H9 (cell line): ENCODE results near the gene SLC22A17. TPM values are rescaled to one million over a fixed set of nuclear protein-coding genes. Genes with fewer than 3 reads are reported as not detected.

Experiments
- DNase-seq: peaks from one replicate; pipeline ENCODE4 v3.0.0-alpha.2; 2017
- H2AFZ ChIP-seq: one replicate; pipeline ENCODE4 v1.6.1; 2013; ENCODE audit warnings: mild to moderate bottlenecking, low read length, control low read depth, moderate library complexity
- H2AK5ac ChIP-seq: 2 replicates; pipeline ENCODE4 v1.6.1; 2013; ENCODE audit warnings: low read length, control low read depth, mixed read lengths; ENCODE audit not compliant: insufficient read length
- H2BK120ac ChIP-seq: one replicate; pipeline ENCODE4 v1.6.1; 2013; ENCODE audit warnings: low read depth, mild to moderate bottlenecking, low read length, control low read depth, inconsistent platforms; ENCODE audit not compliant: poor library complexity, severe bottlenecking
- H2BK12ac ChIP-seq: 2 replicates; pipeline ENCODE4 v1.6.1; 2013; ENCODE audit warnings: low read length, control low read depth, mixed read lengths, low read depth; ENCODE audit not compliant: insufficient read length
- H2BK15ac ChIP-seq: 2 replicates; pipeline ENCODE4 v1.6.1; 2013; ENCODE audit warnings: low read depth, low read length, control low read depth
- H2BK20ac ChIP-seq: one replicate; pipeline ENCODE4 v1.6.1; 2013; ENCODE audit warnings: low read depth, mild to moderate bottlenecking, low read length, control low read depth, inconsistent platforms; ENCODE audit not compliant: poor library complexity, severe bottlenecking
- H2BK5ac ChIP-seq: 2 replicates; pipeline ENCODE4 v1.6.1; 2013; ENCODE audit warnings: low read length, control low read depth, mixed read lengths; ENCODE audit not compliant: insufficient read length
- H3K14ac ChIP-seq: 2 replicates; pipeline ENCODE4 v1.6.1; 2013; ENCODE audit warnings: low read length, control low read depth; ENCODE audit not compliant: insufficient read depth
- H3K18ac ChIP-seq: 2 replicates; pipeline ENCODE4 v1.6.1; 2013; ENCODE audit warnings: low read depth, mild to moderate bottlenecking, mixed read lengths, low read length, control low read depth; ENCODE audit not compliant: insufficient read length
- H3K23ac ChIP-seq: 2 replicates; pipeline ENCODE4 v1.6.1; 2013; ENCODE audit warnings: low read length, control low read depth, mixed read lengths, low read depth; ENCODE audit not compliant: insufficient read length
- H3K23me2 ChIP-seq: 2 replicates; pipeline ENCODE4 v1.6.1; 2013; ENCODE audit warnings: low read depth, mild to moderate bottlenecking, mixed read lengths, low read length, control low read depth; ENCODE audit not compliant: insufficient read length, poor library complexity, severe bottlenecking
- H3K27ac ChIP-seq: 2 replicates; pipeline ENCODE4 v1.5.1; 2013; ENCODE audit warnings: low read length, control low read depth, mixed read lengths, low read depth; ENCODE audit not compliant: insufficient read length
- H3K27me3 ChIP-seq: 2 replicates; pipeline ENCODE4 v1.6.1; 2013; ENCODE audit warnings: low read length, control low read depth, inconsistent platforms; ENCODE audit not compliant: insufficient read depth
- H3K4ac ChIP-seq: 2 replicates; pipeline ENCODE4 v1.6.1; 2013; ENCODE audit warnings: low read depth, mild to moderate bottlenecking, control low read depth, inconsistent platforms, low read length, moderate library complexity
- H3K4me1 ChIP-seq: 2 replicates; pipeline ENCODE4 v1.6.1; 2013; ENCODE audit warnings: low read length, control low read depth, inconsistent platforms; ENCODE audit not compliant: insufficient read depth
- H3K4me2 ChIP-seq: 2 replicates; pipeline ENCODE4 v1.6.1; 2013; ENCODE audit warnings: low read length, control low read depth, mixed read lengths; ENCODE audit not compliant: insufficient read length, insufficient read depth
- H3K56ac ChIP-seq: 2 replicates; pipeline ENCODE4 v1.6.1; 2013; ENCODE audit warnings: low read depth, mild to moderate bottlenecking, mixed read lengths, low read length, control low read depth; ENCODE audit not compliant: insufficient read length
- H3K79me1 ChIP-seq: 2 replicates; pipeline ENCODE4 v1.6.1; 2013; ENCODE audit warnings: low read depth, mild to moderate bottlenecking, moderate library complexity, low read length, control low read depth, inconsistent platforms; ENCODE audit not compliant: insufficient read depth, poor library complexity, severe bottlenecking
- H3K79me2 ChIP-seq: 2 replicates; pipeline ENCODE4 v1.6.1; 2013; ENCODE audit warnings: low read length, control low read depth, inconsistent platforms; ENCODE audit not compliant: insufficient read depth
- H3K9ac ChIP-seq: 2 replicates; pipeline ENCODE4 v1.6.1; 2013; ENCODE audit warnings: low read length, control low read depth, mixed read lengths; ENCODE audit not compliant: insufficient read length; ENCODE audit errors: extremely low read depth
- H3K9me3 ChIP-seq: one replicate; pipeline ENCODE4 v1.6.1; 2013; ENCODE audit warnings: low read depth, low read length, inconsistent platforms; ENCODE audit not compliant: control insufficient read depth
- H3T11ph ChIP-seq: one replicate; pipeline ENCODE4 v1.6.1; 2013; ENCODE audit warnings: mild to moderate bottlenecking, low read length, control low read depth, inconsistent platforms
- H4K20me1 ChIP-seq: one replicate; pipeline ENCODE4 v1.6.1; 2013; ENCODE audit not compliant: control insufficient read depth, insufficient read length, insufficient read depth
- H4K5ac ChIP-seq: 2 replicates; pipeline ENCODE4 v1.6.1; 2013; ENCODE audit warnings: low read depth, mild to moderate bottlenecking, mixed read lengths, low read length, control low read depth; ENCODE audit not compliant: insufficient read length
- H4K8ac ChIP-seq: replicated peaks from 2 replicates; pipeline ENCODE4 v1.6.1; 2013; ENCODE audit warnings: low read length, control low read depth, mixed read lengths, low read depth; ENCODE audit not compliant: insufficient read length
- H4K91ac ChIP-seq: 2 replicates; pipeline ENCODE4 v1.6.1; 2013; ENCODE audit warnings: low read depth, mild to moderate bottlenecking, moderate library complexity, mixed read lengths, low read length, control low read depth; ENCODE audit not compliant: insufficient read length
- H3K27ac Mint-ChIP-seq, 3 experiments: 2 replicates in 2 of 3; 3 replicates in 1 of 3; pipeline ENCODE4 v1.8.0; 2020 to 2021; ENCODE audit warnings: mixed read lengths in 3 of 3, mild to moderate bottlenecking in 1 of 3, moderate library complexity in 1 of 3
- H3K27me3 Mint-ChIP-seq: 2 replicates; pipeline ENCODE4 v1.8.0; 2021; ENCODE audit warnings: low read depth, mild to moderate bottlenecking, moderate library complexity, mixed read lengths
- H3K36me3 Mint-ChIP-seq, 3 experiments: 2 replicates in 2 of 3; 3 replicates in 1 of 3; pipeline ENCODE4 v1.8.0; 2020 to 2021; ENCODE audit warnings: low read depth in 3 of 3, mixed read lengths in 3 of 3; ENCODE audit not compliant: insufficient read depth in 1 of 3
- H3K4me1 Mint-ChIP-seq, 2 experiments: 2 replicates each; pipeline ENCODE4 v1.8.0; 2020; ENCODE audit warnings: mixed read lengths in 2 of 2
- H3K4me3 Mint-ChIP-seq, 2 experiments: 2 replicates in 1 of 2; 3 replicates in 1 of 2; pipeline ENCODE4 v1.8.0; 2020 to 2021; ENCODE audit warnings: mild to moderate bottlenecking in 2 of 2, mixed read lengths in 2 of 2, moderate library complexity in 1 of 2
- H3K9me3 Mint-ChIP-seq, 2 experiments: 2 replicates in 1 of 2; 3 replicates in 1 of 2; pipeline ENCODE4 v1.8.0; 2020; ENCODE audit warnings: mild to moderate bottlenecking in 2 of 2, mixed read lengths in 2 of 2, moderate library complexity in 1 of 2
- total RNA-seq: library from RNA; stranded (reverse); gene quantifications from 2 replicates; pipeline ENCODE4 v1.2.1, GENCODE V29; 2021
- TF ChIP-seq, protein P1 (sequence below): fragments of 200-600 bp; sonication (generic); conservative IDR thresholded peaks from 3 replicates; pipeline ENCODE4 v1.8.0; 2021; ENCODE audit warnings: antibody characterized with exemption, mild to moderate bottlenecking

Gene SLC22A17
- total RNA-seq, 1 experiment from 2014 or later: 33.0 TPM

DNA sequence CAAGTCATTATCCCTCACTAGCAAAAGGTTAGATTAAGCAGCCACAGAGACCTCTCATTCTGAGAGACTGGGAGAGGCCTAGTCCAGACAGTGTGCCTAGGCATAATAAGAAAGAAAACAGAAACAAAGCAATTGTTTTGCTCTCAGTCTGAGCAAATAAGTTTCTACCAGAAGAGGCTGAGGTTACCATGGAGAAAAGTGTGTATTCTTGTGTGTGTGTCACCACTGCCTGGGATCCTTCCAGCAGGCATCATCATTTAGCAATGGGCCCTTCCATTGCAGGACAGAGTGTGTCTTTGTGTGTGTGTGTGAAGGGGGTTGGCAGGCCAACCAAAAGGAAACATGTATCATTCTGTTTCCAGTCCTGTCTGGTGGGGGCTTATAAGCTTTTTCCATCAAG, 8.6 kb upstream of the SLC22A17 start:
- H3K56ac ChIP-seq: no peak overlapping the region
- H4K20me1 ChIP-seq: no peaks in the 10 kb centered on the region
- H3K36me3 Mint-ChIP-seq: peaks cover 21 to 54% (median 39%) of the 10 kb centered on the region in 3 experiments
- H2AFZ ChIP-seq: no peak overlapping the region
- H3K27me3 Mint-ChIP-seq: peaks cover 5% of the 10 kb centered on the region
- H3K9ac ChIP-seq: no peak overlapping the region
- no peak overlapping the region for H4K91ac ChIP-seq
- no peaks in the 10 kb centered on the region for H3K9me3 ChIP-seq
- TF ChIP-seq, protein P1, sequence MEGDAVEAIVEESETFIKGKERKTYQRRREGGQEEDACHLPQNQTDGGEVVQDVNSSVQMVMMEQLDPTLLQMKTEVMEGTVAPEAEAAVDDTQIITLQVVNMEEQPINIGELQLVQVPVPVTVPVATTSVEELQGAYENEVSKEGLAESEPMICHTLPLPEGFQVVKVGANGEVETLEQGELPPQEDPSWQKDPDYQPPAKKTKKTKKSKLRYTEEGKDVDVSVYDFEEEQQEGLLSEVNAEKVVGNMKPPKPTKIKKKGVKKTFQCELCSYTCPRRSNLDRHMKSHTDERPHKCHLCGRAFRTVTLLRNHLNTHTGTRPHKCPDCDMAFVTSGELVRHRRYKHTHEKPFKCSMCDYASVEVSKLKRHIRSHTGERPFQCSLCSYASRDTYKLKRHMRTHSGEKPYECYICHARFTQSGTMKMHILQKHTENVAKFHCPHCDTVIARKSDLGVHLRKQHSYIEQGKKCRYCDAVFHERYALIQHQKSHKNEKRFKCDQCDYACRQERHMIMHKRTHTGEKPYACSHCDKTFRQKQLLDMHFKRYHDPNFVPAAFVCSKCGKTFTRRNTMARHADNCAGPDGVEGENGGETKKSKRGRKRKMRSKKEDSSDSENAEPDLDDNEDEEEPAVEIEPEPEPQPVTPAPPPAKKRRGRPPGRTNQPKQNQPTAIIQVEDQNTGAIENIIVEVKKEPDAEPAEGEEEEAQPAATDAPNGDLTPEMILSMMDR: no peak
- no peaks in the 10 kb centered on the region for H3K79me1 ChIP-seq
- H3K9me3 Mint-ChIP-seq: no peaks in the 10 kb centered on the region; a peak in 1 of 5 replicates
- peaks cover 23 to 28% of the 10 kb centered on the region in 2 experiments for H3K4me1 Mint-ChIP-seq
- no peak overlapping the region for H2BK120ac ChIP-seq
- no peak overlapping the region for H3K27ac ChIP-seq
- no peak overlapping the region for H2BK12ac ChIP-seq
- no peaks in the 10 kb centered on the region for H3K27me3 ChIP-seq
- H3T11ph ChIP-seq: no peak overlapping the region
- no peak overlapping the region for H3K4me2 ChIP-seq
- no peak overlapping the region; a peak in 1 of 7 replicates for H3K27ac Mint-ChIP-seq
- no peak overlapping the region for H2BK20ac ChIP-seq
- H3K4me3 Mint-ChIP-seq: no peak overlapping the region
- no peak overlapping the region for H4K5ac ChIP-seq
- peaks cover 4% of the 10 kb centered on the region; the same call in 1 of the 2 replicates for H3K4me1 ChIP-seq
- H3K18ac ChIP-seq: no peak overlapping the region
- no peaks in the 10 kb centered on the region for H3K79me2 ChIP-seq
- H2AK5ac ChIP-seq: no peak overlapping the region
- H3K23ac ChIP-seq: no peak overlapping the region
- no peak overlapping the region for H3K14ac ChIP-seq
- DNase-seq: no peak
- H3K4ac ChIP-seq: no peak overlapping the region
- no peak overlapping the region for H4K8ac ChIP-seq
- no peak overlapping the region for H2BK15ac ChIP-seq
- H2BK5ac ChIP-seq: no peak overlapping the region
- H3K23me2 ChIP-seq: peaks cover 19% of the 10 kb centered on the region
